ENCODE data around the gene GDF2.

Gene GDF2

DNA sequence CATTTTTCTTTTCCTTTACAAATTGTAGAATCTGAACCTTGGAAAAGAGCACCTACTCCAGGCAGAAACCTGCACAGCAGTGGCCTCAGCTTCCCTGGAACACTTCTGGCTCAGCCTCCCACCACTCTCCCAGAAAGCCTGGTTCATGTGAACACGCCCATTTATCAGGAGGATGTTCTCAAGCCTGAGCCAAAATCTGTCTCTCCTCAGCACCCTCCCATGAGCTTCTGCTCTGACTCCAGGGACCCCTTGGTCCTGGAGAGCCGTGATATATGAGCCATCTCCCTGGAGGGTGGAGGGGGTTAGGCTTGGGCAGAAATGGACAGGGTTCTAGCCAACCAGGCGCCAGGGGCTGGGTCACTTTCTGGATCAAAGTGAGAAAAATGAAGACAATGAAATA, 10.1 kb downstream of the GDF2 start:
- DNase-seq (ENCODE audit: low read depth in 2 of 3, low spot score in 2 of 3): no peak

DNA sequence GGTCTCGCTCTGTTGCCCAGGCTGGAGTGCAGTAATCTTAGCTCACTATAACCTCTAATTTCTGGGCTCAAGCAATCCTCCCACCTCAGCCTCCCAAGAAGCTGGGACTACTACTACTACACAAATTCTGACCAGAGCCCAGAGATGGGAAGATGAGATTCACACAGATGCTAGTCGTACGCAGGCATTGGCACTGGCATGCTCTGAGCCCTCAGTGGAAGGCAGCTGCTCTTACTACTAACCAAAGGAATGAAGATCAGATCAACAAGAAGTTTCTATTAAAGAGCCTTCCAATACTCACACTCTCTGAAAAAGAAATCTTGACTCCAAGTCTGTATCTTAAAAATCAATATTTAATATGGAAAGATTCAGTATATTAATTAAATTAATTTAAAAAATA, 10.7 kb downstream of the GDF2 start:
- no peak for DNase-seq (ENCODE audit: low read depth in 2 of 3, low spot score in 2 of 3)

DNA sequence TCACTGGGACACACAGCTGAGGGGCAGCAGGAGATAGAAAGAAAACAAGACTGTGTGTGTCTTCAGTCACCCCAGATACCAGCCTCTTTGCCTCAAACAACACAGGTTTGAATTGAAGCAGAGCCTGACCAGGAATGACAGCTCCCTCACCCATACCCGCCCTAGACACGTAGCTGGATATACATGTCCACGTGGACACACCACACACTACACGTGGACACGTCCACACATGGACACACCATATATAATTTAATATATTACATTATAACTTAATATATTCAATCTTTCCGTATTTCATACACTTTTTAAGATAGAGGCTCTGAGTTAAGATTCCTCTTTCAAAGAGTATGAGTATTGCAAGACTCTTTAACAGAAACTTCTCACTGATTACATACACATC, 11.3 kb downstream of the GDF2 start:
- no peak for DNase-seq (ENCODE audit: low read depth in 2 of 3, low spot score in 2 of 3)

DNA sequence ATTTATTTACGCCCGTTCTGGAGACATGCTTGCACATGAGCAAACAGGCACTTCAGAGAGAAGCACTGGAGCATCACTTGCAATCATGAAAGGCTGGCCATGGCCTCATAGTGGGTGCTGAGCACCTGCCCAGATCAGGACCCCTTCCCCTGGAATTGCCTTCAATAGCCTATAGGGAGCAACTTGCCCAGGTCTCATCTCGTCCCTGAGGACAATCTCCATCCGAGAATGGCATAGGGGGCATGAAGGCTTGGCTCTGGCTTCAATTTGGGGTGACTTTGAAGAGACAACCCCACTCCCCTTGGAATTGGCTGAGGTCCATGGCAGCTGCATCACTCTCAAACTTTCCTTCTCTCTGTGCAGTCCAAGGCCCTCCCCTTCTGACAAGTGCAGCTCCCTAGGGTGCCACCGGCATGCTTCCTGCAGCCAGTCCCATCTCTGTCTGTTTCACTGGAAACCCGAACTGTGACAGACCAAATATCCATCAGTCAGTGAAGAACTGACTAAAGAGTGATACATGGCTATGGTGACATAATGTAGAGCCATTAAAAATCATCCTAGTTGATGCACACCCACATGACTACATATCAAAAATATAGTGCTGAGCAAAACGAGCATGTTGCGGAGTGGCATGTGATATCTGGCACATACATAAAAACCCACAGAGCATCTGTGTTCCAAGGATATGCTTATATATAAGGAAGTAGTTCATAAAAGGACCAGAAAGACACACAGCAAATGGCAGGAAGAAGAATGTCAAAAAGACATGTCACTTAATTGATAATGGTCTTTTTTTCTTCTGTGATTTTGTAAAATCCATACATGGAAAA, 12.4 kb downstream of the GDF2 start:
- DNase-seq (ENCODE audit: low read depth in 2 of 3, low spot score in 2 of 3): no peak

DNA sequence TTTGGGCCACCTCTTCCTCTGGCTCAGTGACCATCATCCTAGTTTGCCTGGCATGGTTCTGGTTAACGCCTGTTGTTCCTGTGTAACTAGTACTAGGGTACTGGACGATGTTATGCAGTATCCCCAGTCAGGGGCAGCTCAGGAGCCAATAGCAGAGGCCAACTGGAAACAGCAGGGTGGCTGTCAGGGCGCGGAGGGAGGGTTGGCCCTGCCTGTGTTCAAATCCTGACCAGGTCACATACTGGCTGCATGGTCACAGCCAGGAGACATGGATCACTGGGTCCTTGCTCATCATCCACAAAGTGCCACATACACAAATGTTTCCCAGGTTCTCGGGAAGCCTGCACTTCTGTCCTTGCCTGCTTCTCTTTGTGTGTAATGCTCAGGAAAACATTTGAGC, 13.7 kb downstream of the GDF2 start:
- DNase-seq (ENCODE audit: low read depth in 2 of 3, low spot score in 2 of 3): no peak

DNA sequence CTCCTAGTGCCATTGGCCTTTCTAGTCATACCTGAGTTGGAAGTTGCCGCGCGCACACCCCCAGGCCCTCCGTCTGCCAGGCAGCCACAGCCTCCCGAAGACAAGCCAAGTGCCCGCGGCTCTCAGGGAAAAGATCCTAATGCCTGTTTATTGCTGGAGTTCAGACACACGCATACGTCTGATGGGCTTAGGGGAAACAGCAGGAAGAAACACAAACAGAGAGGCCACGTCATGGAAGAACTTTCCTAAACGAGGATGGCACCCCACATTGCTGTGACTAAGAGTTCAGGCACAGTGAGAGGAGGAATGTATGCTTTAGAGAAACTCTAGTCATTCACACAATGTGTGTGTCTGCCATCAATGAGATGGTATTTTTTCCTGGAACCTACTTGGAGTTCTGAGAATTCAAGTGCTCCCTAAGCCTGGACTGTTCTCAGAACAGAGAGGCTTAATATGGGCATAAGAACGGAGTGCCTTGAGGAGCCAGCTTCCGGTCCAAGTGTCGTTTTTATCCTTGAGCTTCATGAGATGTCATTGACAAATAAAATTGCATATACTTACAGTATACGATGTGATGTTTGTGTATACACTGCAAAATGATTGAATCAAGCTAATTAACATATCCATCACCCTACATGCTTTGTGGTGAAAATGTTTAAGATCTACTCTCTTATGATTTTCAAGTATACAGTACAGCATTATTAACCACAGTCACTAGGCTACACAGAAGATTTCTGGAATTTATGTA, 14.3 kb downstream of the GDF2 start:
- no peak for DNase-seq (ENCODE audit: low read depth in 2 of 3, low spot score in 2 of 3)

DNA sequence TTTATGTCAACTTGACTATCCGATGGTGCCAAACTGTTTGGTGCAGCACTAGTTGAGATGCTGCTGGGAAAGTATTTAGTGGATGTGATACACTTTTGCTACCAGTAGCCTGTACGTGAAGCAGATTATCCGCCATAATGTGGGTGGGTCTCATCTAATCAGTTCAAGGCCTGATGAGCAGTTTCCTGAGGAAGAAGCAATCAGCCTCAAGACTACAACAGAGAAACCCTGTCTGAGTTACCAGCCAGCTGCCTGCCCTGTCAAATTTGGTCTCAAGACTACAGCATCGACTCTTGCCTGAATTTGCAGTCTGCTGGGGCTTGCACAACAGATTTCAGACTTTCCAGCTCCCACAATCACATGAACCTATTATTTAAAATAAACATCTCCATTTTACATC, 15.1 kb downstream of the GDF2 start:
- no peak for DNase-seq (ENCODE audit: low read depth in 2 of 3, low spot score in 2 of 3)

DNA sequence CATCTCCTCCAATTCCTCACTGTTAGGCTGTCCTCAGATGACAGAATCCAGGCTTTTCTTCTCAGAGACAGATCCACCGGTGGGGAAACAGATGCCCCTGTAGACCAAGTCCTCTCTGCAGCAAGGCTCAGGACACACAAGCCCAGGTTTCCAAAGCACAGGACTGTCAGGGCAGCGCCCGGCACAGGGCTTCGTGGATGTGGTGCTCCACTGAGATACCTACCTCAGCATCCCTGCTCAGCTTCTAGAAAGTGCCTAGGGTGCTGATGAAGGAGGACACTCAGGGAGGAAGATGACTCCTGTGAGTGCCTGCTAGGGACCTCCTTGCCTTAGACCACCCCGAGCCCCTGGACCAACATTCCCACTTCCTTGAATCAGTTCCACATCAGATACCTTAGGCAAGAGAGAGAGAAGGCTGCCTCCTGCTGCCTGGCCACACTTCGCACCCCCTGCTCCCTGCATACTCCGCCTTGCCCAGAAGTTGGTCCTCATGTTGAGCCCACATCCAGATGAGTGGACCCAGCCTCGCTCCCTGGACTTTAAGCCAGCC, 17.0 kb downstream of the GDF2 start:
- DNase-seq (ENCODE audit: low read depth in 2 of 3, low spot score in 2 of 3): no peak

DNA sequence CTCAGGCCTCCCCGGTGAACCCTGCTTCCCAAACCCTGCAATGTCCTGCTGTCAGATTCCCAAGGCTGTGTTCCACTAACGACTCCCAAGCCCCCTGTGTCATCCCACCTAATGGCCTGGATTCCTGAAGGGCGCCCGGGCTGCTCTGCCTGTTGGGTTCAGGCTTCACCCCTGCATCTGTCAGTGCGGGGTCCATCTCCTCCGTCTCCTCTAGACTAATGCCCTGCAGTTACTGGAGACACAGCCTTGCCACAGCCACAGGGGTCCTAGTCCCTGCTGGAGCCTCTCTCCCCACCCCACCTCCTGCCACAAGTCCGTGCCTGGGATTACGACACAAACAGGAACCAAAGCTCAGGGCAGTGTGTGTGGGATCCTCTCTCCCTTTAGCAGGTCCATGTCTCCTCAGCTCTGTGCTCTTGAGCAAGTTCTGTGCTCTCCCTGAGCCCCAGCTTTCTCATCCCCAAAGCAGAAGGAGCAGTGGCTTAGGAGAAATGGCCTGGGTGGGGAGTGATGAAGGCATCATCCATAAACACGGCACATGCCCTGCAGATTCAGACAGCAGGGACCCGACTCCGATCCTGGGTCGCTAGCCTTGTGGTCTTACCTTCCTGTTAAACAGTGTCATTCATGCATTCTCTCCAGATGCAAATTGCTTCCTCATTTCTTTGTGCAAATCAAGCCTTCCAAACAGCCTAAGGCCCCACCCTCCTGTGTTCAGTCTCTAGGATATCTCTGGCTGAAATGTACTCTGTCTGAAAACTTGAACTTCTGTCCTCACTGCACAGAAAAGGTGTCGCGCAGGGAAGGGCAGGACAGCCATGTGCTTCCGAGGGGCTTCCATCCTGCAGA, 17.7 kb downstream of the GDF2 start:
- no peak for DNase-seq (ENCODE audit: low read depth in 2 of 3, low spot score in 2 of 3)

DNA sequence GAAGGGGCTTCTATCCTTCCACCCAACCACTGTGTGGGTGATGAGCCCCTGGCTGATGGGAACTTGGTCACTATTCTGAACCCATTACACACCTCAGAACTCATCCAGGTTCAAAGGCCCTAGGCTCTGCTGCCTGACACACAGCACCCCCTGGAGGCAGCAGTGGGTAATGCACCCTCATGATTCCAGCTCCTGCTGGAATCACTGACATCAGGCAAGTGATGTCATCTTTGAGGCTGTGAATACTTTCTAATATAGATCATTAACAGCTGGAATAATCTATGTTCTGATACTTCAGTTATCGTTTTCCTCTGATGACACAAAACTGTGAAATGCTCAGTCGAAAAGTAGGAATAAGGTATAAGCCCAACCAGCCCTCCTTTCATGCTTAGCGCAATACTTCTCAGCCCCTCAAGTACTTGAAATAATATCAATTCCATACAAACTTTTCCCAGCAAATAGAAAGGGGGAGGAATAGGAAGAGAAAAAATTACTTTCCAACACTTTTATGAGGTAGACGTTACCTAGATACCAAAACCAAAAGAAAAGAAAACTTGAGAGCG, 18.4 kb downstream of the GDF2 start:
- peak; percentile 30 to 59 (median 55) for DNase-seq (ENCODE audit: low read depth in 2 of 3, low spot score in 2 of 3)

DNA sequence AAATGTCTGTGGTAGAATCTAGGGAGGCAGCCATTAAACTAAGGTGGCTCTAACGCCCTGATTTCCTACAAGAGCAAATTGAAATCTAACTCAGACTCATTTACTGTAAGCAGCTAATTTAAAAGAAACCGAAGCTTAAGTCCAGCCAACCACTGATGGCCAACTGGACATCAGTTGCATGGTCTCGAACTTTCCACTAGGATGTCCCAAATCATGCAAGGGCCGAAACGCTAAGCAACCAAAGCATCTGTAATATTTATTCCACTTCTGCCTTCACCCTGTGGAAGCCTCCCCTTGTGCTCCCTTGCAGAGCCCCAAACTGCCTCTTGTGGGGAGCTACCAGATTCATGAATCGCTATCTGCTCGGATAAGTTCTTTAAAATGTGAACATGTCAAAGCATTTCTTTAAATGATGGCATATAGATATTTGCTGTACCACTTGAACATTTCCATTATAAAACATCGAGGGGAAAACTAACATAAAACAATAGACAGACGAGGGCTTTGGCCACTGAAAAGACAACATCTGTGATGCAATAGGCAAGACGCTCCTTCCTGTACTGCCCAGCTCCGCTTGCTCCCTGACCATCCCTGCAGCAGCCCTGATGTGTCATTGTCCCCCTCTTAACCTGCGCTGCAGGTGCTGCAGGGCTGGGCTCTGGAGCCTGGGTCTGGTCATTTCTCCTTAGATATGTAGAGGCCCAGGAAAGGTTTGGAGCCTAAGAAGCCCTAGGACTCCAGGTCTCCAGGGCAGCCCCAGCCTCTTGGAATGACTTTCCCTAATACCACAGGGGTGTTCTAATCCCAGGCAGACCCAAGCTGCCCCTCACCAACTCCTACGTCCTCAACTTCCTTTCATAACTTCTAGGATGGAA, 23.0 kb downstream of the GDF2 start:
- no peak for DNase-seq (ENCODE audit: low read depth in 2 of 3, low spot score in 2 of 3)

DNA sequence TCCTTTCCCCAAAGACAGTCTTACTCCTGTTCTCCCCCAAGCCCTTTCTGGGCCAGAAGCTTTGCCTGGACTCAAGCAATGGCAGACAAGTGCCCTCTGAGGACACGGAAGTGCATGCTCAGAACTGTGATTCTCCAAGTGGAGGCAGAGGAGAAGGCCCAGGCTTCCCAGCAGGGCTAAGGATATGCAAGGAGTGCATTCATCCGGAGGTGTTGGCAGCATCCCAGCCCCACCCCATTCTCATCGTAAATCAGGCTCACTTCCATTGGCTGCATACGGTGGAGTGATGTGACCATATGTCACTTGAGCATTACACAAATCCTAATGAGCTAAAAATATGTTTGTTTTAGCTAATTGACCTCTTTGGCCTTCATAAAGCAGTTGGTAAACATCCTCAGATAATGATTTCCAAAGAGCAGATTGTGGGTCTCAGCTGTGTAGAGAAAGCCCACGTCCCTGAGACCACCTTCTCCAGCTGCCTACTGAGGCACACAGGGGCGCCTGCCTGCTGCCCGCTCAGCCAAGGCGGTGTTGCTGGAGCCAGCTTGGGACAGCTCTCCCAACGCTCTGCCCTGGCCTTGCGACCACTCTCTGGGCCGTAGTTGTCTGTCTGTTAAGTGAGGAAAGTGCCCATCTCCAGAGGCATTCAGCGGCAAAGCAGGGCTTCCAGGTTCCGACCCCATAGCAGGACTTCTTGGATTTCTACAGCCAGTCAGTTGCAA, 24.5 kb downstream of the GDF2 start:
- DNase-seq (ENCODE audit: low read depth in 2 of 3, low spot score in 2 of 3): no peak

DNA sequence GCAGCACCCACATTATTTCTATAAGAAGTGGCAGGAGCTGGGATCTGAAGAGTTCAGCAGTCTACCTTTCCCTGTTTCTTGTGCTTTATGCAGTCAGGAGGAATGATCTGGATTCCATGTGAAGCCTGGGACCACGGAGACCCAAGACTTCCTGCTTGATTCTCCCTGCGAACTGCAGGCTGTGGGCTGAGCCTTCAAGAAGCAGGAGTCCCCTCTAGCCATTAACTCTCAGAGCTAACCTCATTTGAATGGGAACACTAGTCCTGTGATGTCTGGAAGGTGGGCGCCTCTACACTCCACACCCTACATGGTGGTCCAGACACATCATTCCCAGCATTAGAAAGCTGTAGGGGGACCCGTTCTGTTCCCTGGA, 25.0 kb downstream of the GDF2 start:
- no peak for DNase-seq (ENCODE audit: low read depth in 2 of 3, low spot score in 2 of 3)

DNA sequence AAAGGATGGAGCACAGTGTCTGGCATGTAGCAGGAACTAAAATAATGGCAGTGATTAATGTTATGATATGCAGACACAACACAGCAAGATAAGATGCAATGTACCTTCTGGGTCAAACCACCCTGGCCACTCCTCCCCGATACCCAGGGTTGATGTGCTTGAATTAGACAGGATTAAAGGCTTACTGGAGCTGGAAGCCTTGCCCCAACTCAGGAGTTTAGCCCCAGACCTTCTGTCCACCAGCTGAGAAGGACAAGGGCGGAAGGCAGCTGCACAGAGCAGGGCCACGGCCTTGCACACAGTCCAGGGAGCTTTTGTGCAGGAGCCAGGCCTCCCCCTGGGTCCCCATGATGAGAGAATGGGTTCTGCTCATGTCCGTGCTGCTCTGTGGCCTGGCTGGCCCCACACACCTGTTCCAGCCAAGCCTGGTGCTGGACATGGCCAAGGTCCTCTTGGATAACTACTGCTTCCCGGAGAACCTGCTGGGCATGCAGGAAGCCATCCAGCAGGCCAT, 25.9 kb downstream of the GDF2 start, which contains the start of gene RBP3:
Gene RBP3 (plus strand): TSS at position 226 of the 514 bp plus-strand sequence. CDS start 122 bp downstream, at position 348.
- no peak for DNase-seq (ENCODE audit: low read depth in 2 of 3, low spot score in 2 of 3)

DNA sequence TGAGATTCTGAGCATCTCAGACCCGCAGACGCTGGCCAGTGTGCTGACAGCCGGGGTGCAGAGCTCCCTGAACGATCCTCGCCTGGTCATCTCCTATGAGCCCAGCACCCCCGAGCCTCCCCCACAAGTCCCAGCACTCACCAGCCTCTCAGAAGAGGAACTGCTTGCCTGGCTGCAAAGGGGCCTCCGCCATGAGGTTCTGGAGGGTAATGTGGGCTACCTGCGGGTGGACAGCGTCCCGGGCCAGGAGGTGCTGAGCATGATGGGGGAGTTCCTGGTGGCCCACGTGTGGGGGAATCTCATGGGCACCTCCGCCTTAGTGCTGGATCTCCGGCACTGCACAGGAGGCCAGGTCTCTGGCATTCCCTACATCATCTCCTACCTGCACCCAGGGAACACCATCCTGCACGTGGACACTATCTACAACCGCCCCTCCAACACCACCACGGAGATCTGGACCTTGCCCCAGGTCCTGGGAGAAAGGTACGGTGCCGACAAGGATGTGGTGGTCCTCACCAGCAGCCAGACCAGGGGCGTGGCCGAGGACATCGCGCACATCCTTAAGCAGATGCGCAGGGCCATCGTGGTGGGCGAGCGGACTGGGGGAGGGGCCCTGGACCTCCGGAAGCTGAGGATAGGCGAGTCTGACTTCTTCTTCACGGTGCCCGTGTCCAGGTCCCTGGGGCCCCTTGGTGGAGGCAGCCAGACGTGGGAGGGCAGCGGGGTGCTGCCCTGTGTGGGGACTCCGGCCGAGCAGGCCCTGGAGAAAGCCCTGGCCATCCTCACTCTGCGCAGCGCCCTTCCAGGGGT, 26.6 kb downstream of the GDF2 start:
- no peak for DNase-seq (ENCODE audit: low read depth in 2 of 3, low spot score in 2 of 3)

DNA sequence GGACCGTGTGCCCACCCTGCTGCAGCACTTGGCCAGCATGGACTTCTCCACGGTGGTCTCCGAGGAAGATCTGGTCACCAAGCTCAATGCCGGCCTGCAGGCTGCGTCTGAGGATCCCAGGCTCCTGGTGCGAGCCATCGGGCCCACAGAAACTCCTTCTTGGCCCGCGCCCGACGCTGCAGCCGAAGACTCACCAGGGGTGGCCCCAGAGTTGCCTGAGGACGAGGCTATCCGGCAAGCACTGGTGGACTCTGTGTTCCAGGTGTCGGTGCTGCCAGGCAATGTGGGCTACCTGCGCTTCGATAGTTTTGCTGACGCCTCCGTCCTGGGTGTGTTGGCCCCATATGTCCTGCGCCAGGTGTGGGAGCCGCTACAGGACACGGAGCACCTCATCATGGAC, 27.3 kb downstream of the GDF2 start:
- no peak for DNase-seq (ENCODE audit: low read depth in 2 of 3, low spot score in 2 of 3)

DNA sequence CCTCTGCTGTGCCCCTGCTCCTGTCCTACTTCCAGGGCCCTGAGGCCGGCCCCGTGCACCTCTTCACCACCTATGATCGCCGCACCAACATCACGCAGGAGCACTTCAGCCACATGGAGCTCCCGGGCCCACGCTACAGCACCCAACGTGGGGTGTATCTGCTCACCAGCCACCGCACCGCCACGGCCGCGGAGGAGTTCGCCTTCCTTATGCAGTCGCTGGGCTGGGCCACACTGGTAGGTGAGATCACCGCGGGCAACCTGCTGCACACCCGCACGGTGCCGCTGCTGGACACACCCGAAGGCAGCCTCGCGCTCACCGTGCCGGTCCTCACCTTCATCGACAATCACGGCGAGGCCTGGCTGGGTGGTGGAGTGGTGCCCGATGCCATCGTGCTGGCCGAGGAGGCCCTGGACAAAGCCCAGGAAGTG, 27.7 kb downstream of the GDF2 start:
- no peak for DNase-seq (ENCODE audit: low read depth in 2 of 3, low spot score in 2 of 3)
